IPS DF 4.7 (cell line): ENCODE data around the gene SPOCK1.
"Not testable (repeated sequence)": the region's sequence is repeated elsewhere in the genome, so short reads cannot be mapped to it uniquely, and the experiment has no call there.

ENCODE experiments used
- DNase-seq: peaks from one replicate; pipeline ENCODE4 v3.0.0-alpha.2; 2013; ENCODE audit warnings: low spot score; ENCODE audit errors: extremely low read depth

SPOCK1 gene

DNA sequence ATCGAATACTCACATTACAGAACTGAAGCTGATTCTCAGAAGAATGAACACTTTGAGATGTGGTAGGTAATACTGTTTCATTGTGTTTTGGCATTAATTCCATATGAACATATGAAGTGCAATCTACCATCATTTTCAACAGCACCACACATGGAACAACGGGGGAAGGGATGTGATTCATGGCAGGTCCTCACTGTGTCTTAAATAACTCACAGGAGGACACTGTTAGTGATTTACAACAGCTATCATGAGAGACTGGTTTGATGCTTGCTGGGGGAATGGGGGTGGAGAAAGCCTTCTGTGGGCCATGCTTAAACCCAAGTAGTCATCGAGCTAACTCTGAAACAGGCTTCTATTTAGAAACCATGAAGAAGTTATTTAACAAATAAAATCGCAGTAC is 232.9 kb downstream of the SPOCK1 start:
- DNase-seq, result no peak

DNA sequence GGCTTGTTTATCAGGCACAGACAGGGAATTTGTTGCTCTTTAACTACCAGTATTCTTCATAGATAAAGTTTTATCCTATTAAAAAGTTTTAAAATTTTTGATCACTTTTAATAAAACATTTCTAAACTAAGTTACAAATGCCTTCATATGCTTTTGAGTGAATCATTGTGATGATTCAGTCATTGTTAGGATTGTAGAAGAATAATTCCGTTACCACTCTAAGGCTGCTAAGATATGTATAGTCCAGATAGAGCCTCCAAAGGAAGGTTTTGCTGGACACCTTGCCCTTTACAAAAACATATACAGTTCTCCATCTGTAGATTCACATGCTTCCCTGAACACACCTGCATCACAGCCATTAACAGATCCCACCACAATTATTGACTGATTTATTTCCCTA is 233.7 kb downstream of the SPOCK1 start:
- DNase-seq, result no peak

- DNase-seq, result no peak
Observed at GRCh38 chr5:137264573-137264972, 234.6 kb downstream of the SPOCK1 start.

DNA sequence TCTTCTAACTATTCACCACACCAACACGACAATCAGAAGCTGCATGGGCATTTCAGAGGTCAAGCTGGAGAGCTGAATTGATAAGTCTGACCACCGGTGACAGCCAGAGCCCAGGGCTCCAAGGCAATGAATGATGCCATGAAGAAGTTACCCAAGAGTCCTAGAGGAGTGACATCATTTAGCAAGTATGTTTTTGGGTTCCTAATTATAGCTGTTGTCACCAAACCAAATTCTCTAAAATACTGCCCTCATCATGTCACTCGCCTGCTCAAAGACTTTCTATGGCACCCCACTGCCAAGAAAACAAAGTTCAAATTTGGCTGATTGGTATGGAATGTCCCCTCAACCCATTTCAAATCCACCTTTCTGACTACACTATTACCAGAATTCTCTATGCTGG is 235.1 kb downstream of the SPOCK1 start:
- no peak for DNase-seq

GRCh38 chr5:137263371-137264005 is 235.6 kb downstream of the SPOCK1 start:
- DNase-seq, result no peak

GRCh38 chr5:137262818-137263217 is 236.3 kb downstream of the SPOCK1 start:
- DNase-seq, result no peak

- no peak for DNase-seq
Observed at GRCh38 chr5:137260820-137261695, 238.1 kb downstream of the SPOCK1 start.

DNA sequence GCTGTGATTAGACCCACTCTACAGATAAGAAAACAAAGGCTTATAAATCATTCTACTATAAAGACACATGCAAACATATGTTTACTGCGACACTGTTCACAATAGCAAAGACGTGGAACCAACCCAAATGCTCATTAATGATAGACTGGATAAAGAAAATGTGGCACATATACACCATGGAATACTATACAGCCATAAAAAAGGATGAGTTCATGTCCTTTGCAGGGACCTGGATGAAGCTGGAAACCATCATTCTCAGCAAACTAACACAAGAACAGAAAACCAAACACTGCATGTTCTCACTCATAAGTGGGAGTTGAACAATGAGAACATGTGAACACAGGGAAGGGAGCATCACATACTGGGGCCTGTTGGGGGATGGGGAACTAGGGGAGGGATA is 240.0 kb downstream of the SPOCK1 start:
- DNase-seq, result not testable (repeated sequence)

DNA sequence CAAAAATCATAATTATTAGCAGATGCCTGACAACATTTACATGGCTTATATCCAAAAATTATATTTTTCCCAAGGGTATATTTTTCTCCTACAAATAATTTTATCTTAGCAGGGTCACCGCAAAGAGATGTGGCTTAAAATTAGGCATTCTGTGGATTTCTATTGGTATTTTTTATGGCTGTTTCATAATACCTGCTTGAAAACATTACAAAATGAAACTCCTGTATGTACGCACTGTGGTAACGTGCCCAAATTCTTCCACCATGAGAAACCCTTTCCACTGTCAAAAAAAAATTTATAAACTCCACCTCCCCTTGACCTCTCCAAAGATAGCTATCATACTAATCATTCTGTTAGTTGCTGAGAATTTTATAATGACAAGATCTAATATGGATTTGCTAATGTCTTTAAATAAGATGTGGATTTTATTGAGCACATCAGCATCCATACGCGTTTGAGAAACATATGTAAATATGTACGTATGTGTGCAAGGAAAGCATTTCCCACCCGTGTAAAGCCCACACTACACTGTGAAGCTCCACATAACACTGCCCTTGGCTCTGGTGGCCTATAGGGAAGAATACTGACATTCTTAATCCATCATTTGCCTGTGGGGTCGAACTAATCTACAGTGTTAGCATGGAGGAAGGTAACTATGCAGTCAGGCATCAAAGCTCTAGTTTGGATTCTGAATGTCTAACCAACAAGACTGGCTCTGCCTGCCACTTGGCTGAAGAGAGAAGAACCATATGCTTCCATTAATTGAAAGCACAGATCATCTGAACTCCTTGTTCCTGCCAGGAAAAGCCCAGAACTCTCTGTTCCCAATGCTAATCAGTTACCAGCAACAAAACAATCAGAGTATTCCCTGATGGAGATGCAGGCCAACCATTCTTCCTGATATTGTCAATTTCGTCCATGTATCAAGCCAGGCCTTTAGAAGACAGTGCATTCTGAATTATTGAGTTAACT is 244.7 kb downstream of the SPOCK1 start:
- DNase-seq, result no peak

DNA sequence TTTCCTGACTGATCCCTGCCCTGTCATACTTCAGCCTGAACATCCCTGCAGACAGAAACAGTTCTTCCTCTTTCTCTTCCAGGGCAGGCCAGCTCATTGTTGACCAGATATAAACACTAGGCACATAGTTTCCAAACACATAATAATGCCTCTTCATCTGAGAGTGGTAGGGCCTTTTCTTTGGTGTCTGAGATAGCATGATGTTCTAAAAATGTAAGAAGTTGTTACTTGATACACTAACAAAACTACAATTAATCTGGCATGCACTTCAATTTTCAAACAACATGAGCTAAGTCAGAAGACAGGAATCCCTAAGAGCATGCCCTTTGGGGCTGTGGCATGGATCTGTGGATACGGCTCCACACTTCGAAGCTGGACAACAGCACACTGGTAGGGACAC is 246.6 kb downstream of the SPOCK1 start:
- DNase-seq, result no peak

- no peak for DNase-seq
Observed at GRCh38 chr5:137250421-137250820, 248.7 kb downstream of the SPOCK1 start.

DNA sequence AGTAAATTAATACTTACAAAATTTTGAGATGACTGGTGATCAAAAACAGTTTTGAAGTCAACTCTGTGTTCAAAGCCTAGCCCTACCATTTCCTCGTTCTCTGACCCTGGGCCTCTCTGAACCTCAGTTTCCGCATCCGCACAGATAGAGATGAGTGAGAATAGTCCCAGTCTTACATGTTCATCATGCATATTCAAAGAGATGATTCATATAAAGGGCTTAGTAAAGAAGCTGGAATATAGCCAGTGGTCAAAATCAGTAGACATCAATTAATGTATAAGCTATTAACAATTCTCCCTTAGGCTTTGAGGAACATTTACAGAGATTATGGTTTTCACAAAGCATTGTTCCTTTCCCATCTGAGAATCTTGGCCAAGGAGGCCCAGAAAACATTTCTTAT is 250.6 kb downstream of the SPOCK1 start:
- DNase-seq, result no peak

DNA sequence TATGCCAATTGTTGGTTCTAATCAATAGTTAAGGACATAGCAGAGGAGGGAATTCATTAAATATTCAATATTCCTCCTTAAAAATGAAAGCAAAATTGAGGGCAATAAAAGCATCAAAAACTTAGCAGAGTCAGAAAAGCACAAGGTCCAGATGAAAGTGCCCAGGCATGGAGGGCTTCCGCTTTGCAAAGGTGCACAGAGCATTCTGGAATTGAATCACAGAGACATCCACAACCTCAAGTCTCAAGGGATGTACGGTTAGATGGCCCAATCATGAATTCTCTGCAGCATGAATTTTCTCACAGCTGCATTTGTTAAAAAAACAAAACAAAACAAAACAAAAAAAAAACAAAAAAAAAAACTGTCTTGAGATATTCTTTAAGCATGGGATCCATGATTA is 253.7 kb downstream of the SPOCK1 start:
- no peak for DNase-seq

- no peak for DNase-seq
Observed at GRCh38 chr5:137240285-137240684, 258.8 kb downstream of the SPOCK1 start.

GRCh38 chr5:137236849-137237507 is 262.1 kb downstream of the SPOCK1 start:
- no peak for DNase-seq

- DNase-seq, result no peak
Observed at GRCh38 chr5:137236252-137236651, 262.9 kb downstream of the SPOCK1 start.

DNA sequence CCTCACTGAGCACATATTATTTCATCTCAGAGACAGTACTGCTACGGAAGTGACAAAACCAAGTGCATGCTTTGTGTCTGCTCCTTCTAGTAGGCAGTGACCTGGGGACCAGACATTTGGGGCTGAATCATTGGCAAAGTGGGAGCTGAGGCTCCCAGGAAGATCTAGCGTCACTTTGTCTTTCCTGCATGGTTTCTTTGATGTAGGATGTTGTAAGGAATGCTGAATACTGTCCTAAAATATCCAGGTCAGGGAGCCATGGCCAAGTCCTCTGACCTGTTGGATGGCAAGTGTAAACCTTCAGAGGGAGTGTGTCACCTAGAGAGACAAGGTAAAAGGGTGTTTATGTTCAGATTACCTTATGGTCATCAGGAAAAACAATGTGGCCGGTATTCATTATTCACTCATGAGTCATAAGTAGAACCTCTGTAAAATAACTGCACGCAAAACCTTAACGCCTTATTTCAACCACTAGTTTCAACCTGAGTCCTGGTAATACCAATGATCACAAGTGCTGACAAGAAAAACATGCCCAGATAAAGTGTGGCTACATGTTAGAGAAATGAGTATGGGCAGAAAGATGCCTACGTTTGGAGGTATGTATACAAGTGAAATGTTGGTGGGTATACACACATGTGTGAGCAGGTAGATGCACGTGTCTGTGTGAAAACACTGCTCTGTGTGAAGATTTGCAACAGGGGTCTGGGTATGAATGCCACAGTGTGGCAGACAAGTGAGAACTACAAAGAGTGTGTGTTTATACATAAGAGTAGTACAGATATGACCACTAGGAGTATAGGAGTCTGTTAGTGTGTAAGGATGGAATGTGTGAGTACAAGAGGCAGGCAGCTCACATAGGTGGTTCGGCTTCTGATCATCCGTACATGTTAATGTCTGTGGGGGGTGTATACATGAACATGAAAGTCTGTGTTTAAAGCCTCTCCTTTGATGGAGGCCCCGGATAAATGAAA is 263.9 kb downstream of the SPOCK1 start:
- DNase-seq, result no peak

DNA sequence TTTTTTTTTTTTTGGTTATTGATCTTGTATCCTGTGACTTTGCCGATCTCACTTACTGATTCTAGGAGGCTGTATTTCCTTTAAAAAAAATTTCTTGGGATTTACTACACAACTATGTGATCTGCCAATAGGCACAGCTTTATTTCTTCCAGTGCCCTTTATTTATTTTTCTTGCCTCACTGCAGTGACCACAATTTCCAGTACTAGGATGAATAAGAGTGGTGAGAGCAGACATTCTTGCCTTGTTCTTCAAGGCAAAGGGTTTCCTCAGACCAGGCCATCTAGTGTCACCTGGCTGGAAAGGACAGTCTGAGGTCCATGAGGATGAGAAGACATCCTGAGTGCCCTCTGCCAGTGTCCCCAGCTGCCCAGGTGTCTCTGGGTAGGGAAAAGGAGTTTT is 265.4 kb downstream of the SPOCK1 start:
- no peak for DNase-seq

DNA sequence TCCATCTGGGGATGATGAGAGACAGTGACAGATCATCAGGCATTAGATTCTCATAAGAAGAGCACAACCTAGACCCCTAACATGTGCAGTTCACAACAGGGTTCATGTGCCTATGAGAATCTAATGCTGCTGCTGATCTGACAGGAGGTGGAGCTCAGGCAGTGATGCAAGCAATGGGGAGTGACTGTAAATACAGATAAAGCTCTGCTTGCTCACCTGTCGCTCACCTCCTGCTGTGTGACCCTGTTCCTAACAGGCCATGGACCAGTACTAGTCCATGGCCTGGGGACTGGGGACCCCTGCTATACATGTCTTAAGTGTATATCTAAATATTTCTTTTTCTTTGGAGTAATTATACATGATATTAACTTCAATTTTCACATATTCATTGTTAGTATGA is 265.8 kb downstream of the SPOCK1 start:
- DNase-seq, result not testable (repeated sequence)

- DNase-seq, result no peak
Observed at GRCh38 chr5:137231540-137231939, 267.6 kb downstream of the SPOCK1 start.
